ENCODE data around the gene LAMA2.

The LAMA2 gene

DNA sequence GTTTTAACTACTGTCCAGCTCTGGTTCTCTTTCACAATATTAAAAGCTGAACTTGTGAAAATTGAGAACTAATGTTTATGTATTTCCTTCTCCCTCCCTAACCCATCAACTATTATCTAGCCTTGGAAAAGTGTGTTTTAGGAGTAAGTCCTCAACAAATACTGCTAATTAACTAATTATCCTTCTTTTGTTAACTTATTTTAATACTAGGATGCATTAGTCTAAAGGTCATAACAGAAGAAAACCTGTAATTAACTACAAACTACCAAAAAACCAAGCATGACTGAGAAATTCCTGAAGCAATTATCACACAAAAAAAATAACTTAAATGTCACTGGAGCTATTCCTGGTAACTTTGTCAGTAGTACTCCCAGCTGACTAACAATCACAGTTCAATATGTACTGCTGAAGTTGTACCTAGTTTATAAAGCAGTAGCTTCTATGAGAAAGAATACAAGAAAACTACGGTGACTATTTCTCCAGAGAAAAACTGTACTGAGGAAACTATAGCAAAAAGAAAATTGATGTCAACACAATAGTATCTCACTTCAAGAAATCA lies 301.9 kb downstream of the LAMA2 start:
- no peak for DNase-seq

DNA sequence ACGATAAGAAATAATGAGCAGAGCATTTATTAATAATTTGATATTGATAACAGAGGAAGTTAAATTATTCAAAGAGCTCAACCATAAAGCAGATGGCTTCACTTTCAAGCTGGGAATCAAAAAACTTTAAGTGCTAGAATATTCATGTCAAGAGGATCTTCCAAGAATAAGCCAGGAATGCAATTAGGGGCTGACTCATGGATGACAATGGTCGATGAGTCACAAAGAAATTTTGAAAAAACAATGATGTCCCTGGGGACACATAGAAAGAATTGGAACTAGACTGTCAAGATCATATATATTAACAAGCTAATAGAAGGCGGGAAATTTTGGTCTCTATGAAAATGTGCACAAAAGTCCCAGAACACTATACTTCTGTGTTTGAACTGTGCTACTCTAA lies 304.1 kb downstream of the LAMA2 start:
- no peak for DNase-seq

DNA sequence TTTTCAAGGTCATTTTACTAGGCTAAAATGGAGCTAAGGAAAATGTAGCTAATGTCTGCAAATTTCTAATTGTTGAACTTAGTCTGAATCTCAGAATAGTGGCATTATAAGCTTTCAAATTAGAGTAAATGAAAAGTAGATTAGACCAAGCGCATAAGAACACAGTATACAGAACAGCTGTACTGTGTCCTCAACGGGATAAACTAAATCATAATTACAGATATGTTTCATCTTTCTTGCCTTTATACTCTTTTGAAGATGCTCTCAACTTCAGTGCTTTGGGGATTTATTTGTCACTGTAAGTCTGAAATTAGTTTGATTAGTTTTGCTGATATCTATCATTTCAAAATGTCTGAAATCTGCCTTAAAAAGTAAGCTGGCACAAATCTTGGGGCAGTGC lies 305.4 kb downstream of the LAMA2 start:
- no peak for DNase-seq

DNA sequence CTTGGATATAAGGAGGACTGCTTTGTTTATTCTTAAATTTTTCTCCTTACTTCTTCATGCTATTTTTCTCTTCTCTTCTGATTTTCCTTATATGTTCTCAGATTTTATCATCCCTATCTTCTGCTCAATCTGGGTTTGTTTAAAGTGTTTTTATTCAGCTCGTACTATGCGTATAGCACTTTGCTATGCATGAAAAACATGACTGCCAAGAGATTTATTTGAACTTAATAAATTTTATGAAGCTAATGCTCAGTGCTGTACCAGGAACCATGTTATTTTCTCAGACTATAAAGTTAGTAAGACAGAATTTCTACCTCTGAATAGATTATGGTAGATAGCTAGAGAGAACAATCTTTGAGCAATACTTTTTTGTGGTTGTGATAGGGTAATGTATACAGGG lies 305.9 kb downstream of the LAMA2 start:
- DNase-seq: no peak

DNA sequence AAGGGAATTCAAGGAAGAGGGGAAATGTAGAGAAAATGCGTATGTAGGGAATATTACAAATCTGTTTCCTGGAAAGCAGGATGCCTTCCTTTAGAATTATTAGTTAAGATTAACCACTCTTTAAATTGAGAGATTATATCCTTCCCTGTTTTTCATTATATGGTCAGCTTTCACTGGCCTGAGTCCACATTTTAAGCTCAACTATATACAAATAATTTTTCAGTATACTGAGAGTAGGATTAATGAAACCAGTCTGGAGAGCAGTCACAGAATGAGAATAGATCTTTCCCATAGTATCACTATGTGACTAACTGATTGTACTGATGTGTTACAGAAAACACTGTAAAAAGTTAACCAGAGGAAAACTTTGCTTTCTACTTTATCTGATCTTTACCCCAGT lies 306.3 kb downstream of the LAMA2 start:
- DNase-seq: no peak

DNA sequence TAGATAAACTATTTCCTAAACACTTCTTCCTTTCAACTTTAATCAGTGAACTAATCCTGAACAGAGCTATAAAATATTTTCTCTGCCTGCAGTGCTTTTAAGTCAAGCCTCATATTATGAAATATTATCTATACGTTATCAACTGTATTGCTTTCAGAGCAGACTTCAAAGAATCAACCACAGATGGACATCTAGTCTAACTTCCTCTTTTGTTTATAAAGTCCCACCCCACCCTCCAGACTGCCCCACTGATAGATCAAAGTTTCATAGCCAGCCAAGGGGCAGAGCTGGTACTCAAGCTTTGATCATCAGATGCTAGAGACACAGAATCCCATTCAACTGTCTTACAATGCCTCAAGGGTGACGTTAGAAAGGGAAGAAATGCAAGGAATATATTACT lies 308.3 kb downstream of the LAMA2 start:
- DNase-seq: no peak

DNA sequence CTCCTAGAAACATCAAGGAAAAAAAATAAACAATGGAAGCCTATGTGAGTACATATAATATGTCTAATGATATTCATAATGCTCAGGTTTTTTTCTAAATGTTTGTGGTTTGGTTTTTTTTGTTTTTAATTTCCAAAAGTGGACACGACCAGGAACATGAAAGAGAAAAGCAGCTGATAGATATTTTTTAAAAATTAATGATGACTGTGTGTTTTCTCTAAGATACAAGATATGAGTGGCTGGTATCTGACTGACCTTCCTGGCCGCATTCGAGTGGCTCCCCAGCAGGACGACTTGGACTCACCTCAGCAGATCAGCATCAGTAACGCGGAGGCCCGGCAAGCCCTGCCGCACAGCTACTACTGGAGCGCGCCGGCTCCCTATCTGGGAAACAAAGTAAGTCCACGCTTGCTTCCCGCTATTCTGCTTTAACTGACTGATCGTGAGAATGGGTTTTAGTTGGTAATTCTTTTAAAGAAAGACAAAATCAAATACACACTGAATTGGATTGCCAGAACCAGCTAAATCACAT lies 309.6 kb downstream of the LAMA2 start:
- no peak for DNase-seq

DNA sequence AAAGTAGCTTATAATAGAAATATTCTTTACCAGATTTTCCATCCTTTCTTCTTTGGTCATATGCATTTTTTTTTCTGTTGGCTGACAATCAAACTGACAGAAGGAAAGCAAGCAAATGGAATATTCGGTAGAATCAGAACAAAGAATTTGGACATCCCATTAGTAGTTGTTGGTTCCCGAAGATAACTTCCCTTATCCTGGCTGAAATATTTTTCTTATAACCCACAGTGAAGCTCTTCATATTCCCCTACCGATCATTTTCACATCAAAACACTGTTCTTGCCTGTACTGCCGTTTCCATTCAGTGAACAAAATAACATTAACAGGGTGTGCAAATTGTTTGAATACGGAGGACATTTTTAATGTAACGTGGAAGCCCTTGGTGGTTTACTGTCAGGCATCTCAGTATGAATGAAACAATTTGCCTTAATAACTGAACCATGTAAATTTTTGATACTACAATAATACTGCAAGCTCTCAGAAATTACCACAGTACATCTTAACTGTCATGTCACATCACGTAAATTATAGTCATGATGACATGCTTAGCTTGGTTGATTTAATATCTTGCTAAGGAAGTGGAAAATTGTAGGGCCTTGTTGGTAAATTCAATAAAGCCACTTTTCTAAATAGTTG lies 311.5 kb downstream of the LAMA2 start:
- no peak for DNase-seq

DNA sequence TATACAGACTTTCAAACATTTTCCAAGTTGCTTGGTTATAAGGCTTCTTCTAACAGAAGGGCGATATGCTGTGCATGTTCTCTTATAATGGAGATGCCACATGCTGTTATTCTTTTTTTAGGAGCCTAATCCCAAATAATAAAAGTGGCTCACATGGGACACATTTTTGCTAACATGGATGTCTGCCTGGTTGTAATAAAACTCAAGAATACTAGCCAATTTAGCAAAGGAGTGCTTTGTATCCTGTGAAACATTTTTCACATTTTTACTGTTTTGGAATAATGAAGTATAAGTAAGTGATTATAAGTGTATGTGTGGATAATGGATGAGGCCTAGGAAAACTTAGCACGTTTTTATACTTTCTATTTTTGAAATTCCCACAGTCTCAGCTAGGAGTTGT lies 312.2 kb downstream of the LAMA2 start:
- no peak for DNase-seq

DNA sequence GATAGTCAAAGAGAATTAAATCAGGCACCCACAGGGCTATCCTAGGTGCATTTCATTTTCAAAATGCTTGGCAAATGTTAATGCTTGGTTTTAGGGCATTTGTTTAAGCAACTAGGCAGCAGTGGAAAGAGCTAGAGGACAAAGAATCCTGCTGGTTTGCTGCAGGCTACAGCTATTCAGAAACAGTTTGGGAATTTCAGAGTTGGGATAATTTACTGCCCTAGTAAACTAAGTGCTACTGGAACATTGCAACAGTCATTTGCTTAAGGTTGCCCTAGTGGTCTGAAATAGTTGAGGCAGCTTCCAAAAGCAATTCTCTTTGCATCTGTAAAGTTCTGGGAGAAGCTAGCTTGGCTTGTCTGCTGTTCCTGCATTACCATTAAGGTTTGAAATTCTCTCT lies 312.7 kb downstream of the LAMA2 start:
- no peak for DNase-seq

DNA sequence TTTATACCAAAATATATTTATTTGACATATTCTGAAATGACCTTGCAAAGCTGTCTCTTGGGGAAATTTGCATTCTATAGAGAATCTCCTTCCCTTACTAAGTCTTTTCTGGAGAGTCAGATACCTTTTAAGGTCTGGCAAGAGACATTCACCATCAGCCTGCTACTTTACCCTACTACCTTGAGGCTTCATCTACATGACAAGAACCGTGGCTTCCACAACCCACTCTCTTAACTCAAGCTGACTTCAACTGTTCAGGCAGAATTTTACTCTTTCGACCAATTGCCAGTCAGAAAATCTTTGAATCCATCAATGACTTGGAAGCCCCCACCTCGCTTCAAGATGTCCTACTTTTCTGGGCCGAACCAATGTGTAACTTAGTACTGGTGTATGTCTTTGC lies 314.2 kb downstream of the LAMA2 start:
- no peak for DNase-seq

DNA sequence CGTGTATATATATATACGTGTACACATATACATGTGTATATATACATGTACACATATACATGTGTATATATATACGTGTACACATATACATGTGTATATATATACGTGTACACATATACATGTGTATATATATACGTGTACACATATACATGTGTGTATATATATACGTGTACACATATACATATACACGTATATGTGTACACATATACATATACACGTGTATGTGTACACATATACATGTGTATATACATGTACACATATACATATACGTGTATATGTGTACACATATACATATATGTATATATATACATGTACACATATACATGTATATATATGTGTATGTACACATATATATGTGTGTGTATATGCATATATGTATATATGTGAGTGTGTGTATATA lies 317.2 kb downstream of the LAMA2 start:
- no peak for DNase-seq

DNA sequence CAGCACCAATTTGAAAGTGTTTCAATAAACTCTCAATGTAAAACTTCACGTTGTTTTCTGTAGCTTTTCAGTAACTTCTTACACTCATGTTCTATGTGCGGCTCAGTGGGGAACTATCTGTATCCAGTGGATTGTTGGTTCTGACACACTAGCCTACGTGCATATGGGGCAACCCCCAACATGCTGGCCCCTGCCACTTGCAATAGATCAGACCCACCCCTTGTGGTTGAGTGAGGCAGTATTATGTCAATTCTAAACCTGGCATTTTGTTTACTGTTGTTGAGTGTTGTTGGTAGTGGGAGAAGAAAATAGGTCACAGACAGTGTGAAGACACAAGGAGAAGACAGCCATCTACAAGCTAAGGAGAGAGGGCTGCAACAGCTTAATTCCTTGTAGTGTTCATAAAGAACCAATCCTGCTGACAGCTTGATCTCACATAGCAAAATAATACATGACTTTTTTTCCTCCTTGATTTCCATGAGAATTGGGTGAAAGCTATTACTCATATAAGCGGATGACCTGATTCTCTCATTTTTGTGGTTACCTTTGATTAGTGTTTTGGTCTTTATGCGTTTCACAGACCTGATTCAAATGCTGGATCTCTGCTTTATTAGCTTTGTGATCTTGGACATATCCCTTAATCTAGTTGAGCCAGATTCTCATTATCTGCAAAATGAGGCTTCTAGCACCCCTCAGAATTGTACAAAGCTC lies 320.4 kb downstream of the LAMA2 start:
- DNase-seq: no peak

DNA sequence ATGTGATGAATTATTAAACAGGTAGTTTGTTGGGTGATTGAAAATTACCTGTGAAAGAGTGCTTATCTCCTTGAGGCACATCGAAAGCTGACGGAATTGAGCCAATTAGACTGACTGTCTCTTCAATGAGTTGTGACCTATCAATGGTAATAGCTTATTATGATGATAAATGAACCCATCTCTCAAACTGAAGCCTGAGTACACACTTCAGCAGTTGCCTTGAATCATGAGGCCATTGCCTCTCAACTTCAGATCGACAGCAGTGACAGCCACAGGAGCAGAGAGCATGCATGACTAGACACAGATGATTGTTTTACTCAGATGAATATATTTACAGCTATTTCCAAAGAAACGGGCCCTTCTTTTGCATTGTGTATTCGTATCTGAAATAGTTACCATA lies 323.9 kb downstream of the LAMA2 start:
- DNase-seq: no peak

DNA sequence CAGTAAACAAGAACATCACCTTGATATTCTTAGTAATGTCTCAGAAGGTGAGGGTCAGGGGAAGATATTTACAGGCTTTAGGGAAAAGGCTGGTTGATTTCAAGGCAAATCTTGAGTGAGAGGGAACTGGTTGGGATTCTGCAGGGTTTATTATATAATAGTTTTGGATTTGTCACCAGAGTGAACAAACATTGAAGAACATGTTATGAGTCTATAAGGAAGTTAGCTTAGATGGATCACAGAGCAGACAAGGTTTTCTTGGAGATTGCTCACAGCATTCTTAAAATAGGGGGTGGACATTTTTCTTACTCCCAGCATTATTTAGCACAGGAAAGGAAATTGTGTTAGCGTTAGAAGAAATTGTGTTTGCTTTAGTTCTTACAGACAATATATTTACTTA lies 324.9 kb downstream of the LAMA2 start:
- DNase-seq: no peak

DNA sequence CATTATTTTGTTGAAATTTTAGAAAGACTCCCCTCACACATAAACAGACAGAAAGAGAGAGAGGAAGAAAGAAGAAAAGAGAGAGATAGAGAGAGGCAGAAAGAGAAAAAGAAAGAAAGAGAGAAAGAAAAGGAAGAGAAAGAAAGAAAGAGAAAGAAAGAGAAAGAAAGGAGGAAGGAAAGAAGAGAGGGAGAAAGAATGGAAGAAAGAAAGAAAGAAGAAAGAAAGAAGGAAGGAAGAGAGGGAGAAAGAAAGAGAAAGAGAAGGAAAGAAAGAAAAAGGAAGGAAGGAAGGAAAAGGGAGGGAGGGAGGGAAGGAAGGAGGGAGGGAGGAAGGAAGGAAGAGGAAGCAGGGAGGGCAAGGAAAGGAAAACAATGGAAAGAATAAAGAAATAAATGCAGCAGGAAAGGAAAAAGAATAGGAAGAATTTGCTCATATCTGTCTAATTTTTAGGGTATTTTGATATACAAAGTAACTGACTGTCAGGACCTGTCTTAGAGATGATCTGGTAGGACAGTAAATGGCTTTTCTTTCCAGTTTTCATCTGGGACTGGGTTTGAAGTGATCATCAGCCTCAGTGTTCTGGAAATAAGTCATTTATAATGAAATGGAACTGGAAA lies 325.6 kb downstream of the LAMA2 start:
- DNase-seq: no peak

DNA sequence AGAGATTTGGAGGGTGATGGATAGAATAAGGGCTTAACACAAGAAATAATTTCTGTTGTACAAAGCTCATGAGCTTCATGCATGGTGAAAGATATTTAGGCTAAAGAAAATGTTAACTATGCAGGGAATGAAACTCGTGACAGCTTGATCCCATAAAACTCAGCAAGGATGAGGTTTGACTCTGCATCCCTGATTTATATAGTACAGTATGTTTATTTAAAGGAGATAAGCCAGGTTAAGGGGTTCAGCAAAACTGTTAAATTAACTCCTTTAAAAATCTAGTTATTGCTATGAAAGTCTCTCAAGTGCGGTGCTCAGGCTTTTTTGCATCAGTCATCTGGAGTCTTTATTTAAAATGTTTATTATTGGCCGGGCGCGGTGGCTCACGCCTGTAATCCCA lies 326.4 kb downstream of the LAMA2 start:
- DNase-seq: no peak

DNA sequence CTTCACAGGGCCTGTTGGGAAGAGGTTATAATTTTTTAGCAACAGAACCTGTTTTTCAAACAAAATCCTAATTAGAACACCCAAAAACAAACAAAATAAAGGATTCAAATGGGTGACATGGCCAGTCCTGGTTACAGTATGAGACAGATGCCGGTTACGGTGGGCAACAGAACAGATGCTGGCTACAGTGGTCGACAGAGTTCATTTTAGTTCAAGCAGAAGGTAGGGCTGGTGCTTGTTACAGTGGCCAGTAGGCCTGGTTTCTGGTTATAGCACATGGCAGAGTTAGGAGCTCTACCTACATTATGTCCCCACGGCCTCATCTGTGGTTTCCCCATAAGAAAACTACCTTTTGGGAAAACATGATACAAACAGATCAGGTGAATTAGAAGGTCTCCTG lies 327.7 kb downstream of the LAMA2 start:
- DNase-seq: no peak

DNA sequence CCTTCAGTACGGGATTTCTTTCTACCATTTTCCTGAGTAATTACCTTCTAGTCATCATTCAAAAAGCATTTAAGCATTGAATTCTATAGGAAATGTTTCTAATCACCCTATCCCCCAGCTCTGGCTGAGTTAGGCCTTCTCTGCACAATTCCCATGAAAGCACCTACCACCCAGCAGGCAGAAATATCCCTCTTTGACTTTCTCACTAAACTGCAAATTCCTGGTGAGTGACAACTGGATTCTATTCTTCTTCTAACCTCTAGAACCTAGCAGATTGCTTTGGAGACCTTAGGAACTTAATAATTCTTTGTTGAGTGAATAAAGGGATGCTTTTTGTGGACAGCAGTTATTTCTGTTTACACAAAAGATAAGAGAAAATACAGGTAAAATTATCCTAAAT lies 328.7 kb downstream of the LAMA2 start:
- no peak for DNase-seq

DNA sequence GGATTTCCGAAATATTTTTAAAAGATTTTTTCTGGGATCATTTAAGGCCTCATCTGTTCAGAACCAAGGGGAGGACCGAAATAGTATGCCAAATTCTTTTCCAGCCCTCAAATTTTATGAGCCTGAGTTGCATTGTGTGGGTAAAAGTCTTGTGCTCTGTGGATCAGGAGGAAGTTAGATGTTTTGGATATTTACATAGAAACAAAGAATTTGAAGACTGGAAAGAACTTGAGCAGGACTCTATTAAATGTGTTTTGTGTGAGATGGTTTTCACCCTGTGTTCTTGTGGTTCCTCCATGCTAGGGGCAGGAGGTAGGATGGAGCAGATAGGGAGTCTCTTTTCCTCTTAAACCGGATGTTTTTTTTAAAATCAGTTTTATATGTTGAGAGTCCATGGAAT lies 329.1 kb downstream of the LAMA2 start:
- DNase-seq: no peak

DNA sequence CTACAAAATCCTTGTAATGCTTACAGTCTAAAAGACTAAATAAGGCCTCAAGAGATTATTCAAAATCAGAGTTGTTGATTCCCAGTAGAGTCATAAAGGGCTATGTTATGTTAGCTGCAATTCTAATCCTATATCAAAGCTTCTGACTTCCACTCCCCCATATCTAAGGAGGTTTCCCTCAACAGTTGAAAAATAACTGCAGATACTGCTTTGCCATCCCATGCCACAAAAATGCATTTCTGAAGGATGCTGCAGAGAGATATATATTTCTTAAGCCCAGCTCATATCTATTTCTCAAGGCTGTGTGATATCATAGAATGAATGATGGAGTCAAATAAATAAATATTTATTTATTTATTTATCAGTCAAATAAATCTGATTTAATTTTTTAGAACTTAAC lies 332.3 kb downstream of the LAMA2 start:
- DNase-seq: no peak

DNA sequence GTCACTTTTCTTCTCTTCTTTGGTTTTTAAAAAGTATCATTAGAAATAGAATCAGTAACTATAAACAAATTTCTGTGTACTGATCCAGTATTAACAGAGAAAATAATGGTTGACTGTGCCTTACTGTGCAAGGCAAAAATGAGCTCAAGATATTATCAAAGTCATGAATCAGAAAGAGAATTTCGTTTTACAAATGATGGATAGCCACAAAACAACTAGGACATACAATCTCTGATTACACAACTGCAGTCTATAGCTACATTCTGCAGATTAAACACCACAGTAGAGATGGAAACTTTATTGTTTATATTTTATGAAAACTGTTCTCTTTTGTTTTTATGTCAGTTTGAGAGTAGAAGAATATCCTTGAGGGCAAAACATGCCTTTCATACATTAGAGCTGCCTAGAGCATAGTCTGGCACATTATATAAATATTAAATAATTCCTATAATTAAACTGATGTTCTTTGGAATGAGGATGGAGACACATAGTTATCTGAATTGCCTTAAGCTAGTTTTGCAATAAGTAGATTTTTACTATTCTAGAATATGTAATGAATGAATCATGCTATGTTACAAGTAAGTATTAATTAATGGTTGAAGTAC lies 333.1 kb downstream of the LAMA2 start:
- no peak for DNase-seq

DNA sequence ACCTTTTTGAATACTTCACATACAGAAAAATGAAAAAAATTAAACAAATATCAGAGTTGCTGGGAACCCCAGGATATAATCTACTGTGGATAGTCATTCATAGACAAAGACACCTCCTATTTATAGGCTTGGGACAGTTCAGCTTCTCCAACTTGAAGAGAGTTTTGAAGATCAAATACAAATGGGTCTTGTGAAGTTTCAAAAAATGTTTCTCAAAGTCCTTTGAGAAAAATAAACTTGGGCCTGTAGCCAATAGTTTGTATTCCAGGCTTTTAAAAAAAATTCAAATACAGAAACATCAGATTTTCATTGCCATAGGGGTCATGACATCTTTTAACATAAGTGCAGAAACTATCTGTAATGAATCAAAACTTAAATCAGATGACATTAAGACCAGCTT lies 334.8 kb downstream of the LAMA2 start:
- DNase-seq: no peak
